ENCODE measurements around the gene ATP1B2. TPM values are rescaled to one million over a fixed set of nuclear protein-coding genes. Genes with fewer than 3 reads are reported as not detected.

The ATP1B2 gene
- total RNA-seq, 1 experiment from 2014 or later = 29.1 TPM

GRCh38 chr17:7633093-7633492, 17.6 kb upstream of the ATP1B2 start:
- CTCF ChIA-PET = interaction anchor here (0.5 to 7.5 kb wide), 30 partner anchors 9 to 1782 kb away, joined by 3 to 205 read pairs (median 6); partner anchors contain the start of genes ATP1B2, CD68, DNAH2 and EFNB3
- H3K27me3 Mint-ChIP-seq (ENCODE audit: low read depth) = no peaks in the 10 kb centered on the region
- H3K27ac Mint-ChIP-seq = no peak overlapping the region
- no peaks in the 10 kb centered on the region for H3K9me3 Mint-ChIP-seq
- peak; percentile 30 for ATAC-seq
- peak; percentile 31 for DNase-seq (ENCODE audit: low spot score)
- no peak overlapping the region for H3K4me3 Mint-ChIP-seq
- no peak for TF ChIP-seq ETV6 (CRISPR knock-in tag; IDR thresholded peaks at IDR 0.05)
- TF ChIP-seq ATF3 (CRISPR knock-in tag; conservative IDR thresholded peaks at IDR 0.05) = no peak
- H3K36me3 Mint-ChIP-seq = no peaks in the 10 kb centered on the region
- peaks cover 35% of the 10 kb centered on the region for H3K4me1 Mint-ChIP-seq
- POLR2A ChIA-PET = interaction anchor here (0.6 to 5.8 kb wide), 4 partner anchors 18 to 83 kb away, joined by 5 to 68 read pairs (median 6); partner anchors contain the start of genes ATP1B2, TP53 and WRAP53

- ChIA-PET CTCF (interaction anchor here (1.0 to 7.5 kb wide), 10 partner anchors 17 to 199 kb away, joined by 3 to 205 read pairs (median 16); partner anchors contain the start of genes ATP1B2, CD68, TP53 and WRAP53), POLR2A (interaction anchor here (0.7 to 5.8 kb wide), 3 partner anchors 14 to 53 kb away, joined by 3 to 68 read pairs (median 5); partner anchors contain the start of genes TP53 and WRAP53)
- ATAC-seq (peak; percentile 58), DNase-seq (ENCODE audit: low spot score) (peak; percentile 85)
- Mint-ChIP-seq H3K4me3 (no peak overlapping the region), H3K27ac (no peak overlapping the region; the same call in 1 of the 2 replicates), H3K27me3 (ENCODE audit: low read depth) (no peaks in the 10 kb centered on the region), H3K4me1 (peaks cover 35% of the 10 kb centered on the region), H3K9me3 (no peaks in the 10 kb centered on the region), H3K36me3 (no peaks in the 10 kb centered on the region)
- peak; percentile 41; the same call in 1 of the 2 replicates for TF ChIP-seq CTCF (IDR thresholded peaks at IDR 0.05)
- no peak for TF ChIP-seq HMGA2 (CRISPR knock-in tag; IDR thresholded peaks at IDR 0.05)
- TF ChIP-seq IRF1 (CRISPR knock-in tag; IDR thresholded peaks at IDR 0.05) = no peak
- TF ChIP-seq ZNF263 (CRISPR knock-in tag; IDR thresholded peaks at IDR 0.05; ENCODE audit: low read depth) = no peak
Measured at GRCh38 chr17:7634384-7634783, 16.3 kb upstream of the ATP1B2 start.

- ATAC-seq (no peak), DNase-seq (ENCODE audit: low spot score) (no peak)
- H3K9me3 Mint-ChIP-seq = no peaks in the 10 kb centered on the region
- ChIA-PET POLR2A (interaction anchor here (0.6 to 5.8 kb wide), 4 partner anchors 15 to 51 kb away, joined by 3 to 68 read pairs (median 6); partner anchors contain the start of genes ATP1B2, TP53 and WRAP53), CTCF (interaction anchor here (0.5 to 7.5 kb wide), 9 partner anchors 9 to 1477 kb away, joined by 3 to 205 read pairs (median 7); partner anchors contain the start of genes ATP1B2, EFNB3, SAT2 and TP53)
- H3K27me3 Mint-ChIP-seq (ENCODE audit: low read depth) = no peaks in the 10 kb centered on the region
- no peaks in the 10 kb centered on the region for H3K36me3 Mint-ChIP-seq
- H3K4me3 Mint-ChIP-seq = no peak overlapping the region
- H3K27ac Mint-ChIP-seq = no peak overlapping the region
- H3K4me1 Mint-ChIP-seq = peaks cover 35% of the 10 kb centered on the region
- TF ChIP-seq NFE2L1 (CRISPR knock-in tag; IDR thresholded peaks at IDR 0.05) (no peak), GRHL2 (CRISPR knock-in tag; IDR thresholded peaks at IDR 0.05; ENCODE audit: insufficient replicate concordance, severe bottlenecking) (no peak), FOXP1 (CRISPR knock-in tag; IDR thresholded peaks at IDR 0.05; ENCODE audit: borderline replicate concordance) (no peak), ESRRA (CRISPR knock-in tag; IDR thresholded peaks at IDR 0.05; ENCODE audit: borderline replicate concordance) (no peak), IRF1 (CRISPR knock-in tag; IDR thresholded peaks at IDR 0.05) (no peak), MAX (CRISPR knock-in tag; IDR thresholded peaks at IDR 0.05) (no peak), NFATC4 (CRISPR knock-in tag; IDR thresholded peaks at IDR 0.05) (no peak), NR3C1 (CRISPR knock-in tag; conservative IDR thresholded peaks at IDR 0.05; ENCODE audit: low read depth) (no peak), ATF1 (CRISPR knock-in tag; IDR thresholded peaks at IDR 0.05) (no peak), ZBTB43 (CRISPR knock-in tag; IDR thresholded peaks at IDR 0.05) (no peak), ZSCAN18 (CRISPR knock-in tag; IDR thresholded peaks at IDR 0.05) (no peak), IRF2 (CRISPR knock-in tag; IDR thresholded peaks at IDR 0.05; ENCODE audit: borderline replicate concordance, low read depth) (no peak), CREB1 (CRISPR knock-in tag; IDR thresholded peaks at IDR 0.05) (no peak), ZNF232 (CRISPR knock-in tag; IDR thresholded peaks at IDR 0.05) (no peak), E2F1 (CRISPR knock-in tag; IDR thresholded peaks at IDR 0.05) (no peak), ZNF263 (CRISPR knock-in tag; IDR thresholded peaks at IDR 0.05; ENCODE audit: low read depth) (no peak)
Measured at GRCh38 chr17:7636163-7636562, 14.6 kb upstream of the ATP1B2 start.

Measured in WTC11 (cell line).